ENCODE results near the gene GUCA2B. TPM values are rescaled to one million over a fixed set of nuclear protein-coding genes. Genes with fewer than 3 reads are reported as not detected.

Gene GUCA2B
- not detected in 2 replicates for total RNA-seq
- long read RNA-seq, result 0 reads

DNA sequence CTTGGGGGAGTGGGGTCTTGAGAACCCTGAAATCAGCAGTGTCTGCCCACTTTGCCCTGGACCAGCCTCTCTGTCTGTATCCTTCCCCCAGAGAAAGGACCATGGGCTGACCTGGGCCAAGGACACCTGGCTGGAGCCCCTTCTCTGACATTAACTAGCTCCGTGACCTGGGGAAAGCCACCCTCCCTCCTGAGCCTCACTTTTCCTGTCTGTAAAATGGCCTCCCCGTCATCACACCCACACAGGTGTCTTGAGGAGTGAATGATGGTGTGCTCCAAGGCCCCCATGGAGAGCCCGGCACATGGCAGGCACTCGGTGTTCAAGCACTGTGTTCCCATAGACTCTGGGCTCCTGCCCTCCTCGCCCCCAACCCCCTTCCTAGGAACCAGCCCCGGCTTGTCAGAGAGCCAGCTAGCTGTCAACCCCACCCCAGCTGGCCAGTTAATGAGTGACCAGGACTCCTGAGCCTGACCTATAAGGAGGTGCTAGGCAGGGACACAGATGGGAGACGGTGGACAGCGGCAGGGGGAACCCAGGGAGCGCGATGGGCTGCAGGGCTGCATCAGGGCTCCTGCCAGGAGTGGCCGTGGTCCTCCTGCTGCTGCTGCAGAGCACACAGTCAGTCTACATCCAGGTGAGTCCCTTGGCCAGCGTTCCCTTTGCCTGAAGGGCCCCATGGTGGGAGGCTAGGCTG, at the start of gene GUCA2B:
GUCA2B (plus strand) TSS at position 504 of the 694 bp plus-strand sequence; CDS start at position 545, 41 bp downstream.
- Mint-ChIP-seq H3K4me3 (ENCODE audit: unreplicated experiment) (no peak within 1 kb of the TSS), H3K36me3 (ENCODE audit: unreplicated experiment) (no peaks in the 10 kb centered on the region), H3K4me1 (ENCODE audit: unreplicated experiment) (no peaks in the 10 kb centered on the region), H3K27ac (ENCODE audit: unreplicated experiment) (no peak within 1 kb of the TSS), H3K9me3 (ENCODE audit: unreplicated experiment) (no peaks in the 10 kb centered on the region), H3K27me3 (ENCODE audit: unreplicated experiment) (peaks cover 20% of the 10 kb centered on the region)
- TF ChIP-seq, protein P1, sequence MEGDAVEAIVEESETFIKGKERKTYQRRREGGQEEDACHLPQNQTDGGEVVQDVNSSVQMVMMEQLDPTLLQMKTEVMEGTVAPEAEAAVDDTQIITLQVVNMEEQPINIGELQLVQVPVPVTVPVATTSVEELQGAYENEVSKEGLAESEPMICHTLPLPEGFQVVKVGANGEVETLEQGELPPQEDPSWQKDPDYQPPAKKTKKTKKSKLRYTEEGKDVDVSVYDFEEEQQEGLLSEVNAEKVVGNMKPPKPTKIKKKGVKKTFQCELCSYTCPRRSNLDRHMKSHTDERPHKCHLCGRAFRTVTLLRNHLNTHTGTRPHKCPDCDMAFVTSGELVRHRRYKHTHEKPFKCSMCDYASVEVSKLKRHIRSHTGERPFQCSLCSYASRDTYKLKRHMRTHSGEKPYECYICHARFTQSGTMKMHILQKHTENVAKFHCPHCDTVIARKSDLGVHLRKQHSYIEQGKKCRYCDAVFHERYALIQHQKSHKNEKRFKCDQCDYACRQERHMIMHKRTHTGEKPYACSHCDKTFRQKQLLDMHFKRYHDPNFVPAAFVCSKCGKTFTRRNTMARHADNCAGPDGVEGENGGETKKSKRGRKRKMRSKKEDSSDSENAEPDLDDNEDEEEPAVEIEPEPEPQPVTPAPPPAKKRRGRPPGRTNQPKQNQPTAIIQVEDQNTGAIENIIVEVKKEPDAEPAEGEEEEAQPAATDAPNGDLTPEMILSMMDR (IDR thresholded peaks at IDR 0.05), result no peak
- DNase-seq (ENCODE audit: extremely low spot score, unreplicated experiment), result no peak

DNA sequence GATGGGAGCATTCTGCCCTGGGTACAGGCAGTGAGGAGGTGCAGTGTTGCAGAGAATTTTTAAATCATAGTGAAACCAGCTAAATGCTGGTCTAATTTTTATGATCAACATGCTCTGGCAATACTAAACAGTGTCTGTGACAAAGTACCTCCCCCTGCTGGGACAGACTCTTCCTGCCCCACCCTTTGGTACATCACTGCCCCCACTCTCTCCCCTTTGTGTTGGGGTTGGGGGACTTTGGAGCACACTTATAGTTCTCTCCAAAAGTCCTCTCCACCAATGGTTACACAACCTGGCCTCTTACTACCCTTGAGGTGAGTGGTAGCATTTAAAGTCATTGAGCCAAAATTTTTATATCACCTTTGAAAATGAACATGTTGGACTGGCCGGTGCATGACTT, 48.2 kb upstream of the GUCA2B start:
- DNase-seq (ENCODE audit: extremely low spot score, unreplicated experiment), result no peak
- peaks cover 6% of the 10 kb centered on the region for H3K9me3 Mint-ChIP-seq (ENCODE audit: unreplicated experiment)
- no peaks in the 10 kb centered on the region for H3K36me3 Mint-ChIP-seq (ENCODE audit: unreplicated experiment)
- peaks cover 21% of the 10 kb centered on the region for H3K27me3 Mint-ChIP-seq (ENCODE audit: unreplicated experiment)
- no peak overlapping the region for H3K4me3 Mint-ChIP-seq (ENCODE audit: unreplicated experiment)
- H3K27ac Mint-ChIP-seq (ENCODE audit: unreplicated experiment), result no peak overlapping the region
- no peaks in the 10 kb centered on the region for H3K4me1 Mint-ChIP-seq (ENCODE audit: unreplicated experiment)
- TF ChIP-seq, protein P1 (IDR thresholded peaks at IDR 0.05), result no peak

DNA sequence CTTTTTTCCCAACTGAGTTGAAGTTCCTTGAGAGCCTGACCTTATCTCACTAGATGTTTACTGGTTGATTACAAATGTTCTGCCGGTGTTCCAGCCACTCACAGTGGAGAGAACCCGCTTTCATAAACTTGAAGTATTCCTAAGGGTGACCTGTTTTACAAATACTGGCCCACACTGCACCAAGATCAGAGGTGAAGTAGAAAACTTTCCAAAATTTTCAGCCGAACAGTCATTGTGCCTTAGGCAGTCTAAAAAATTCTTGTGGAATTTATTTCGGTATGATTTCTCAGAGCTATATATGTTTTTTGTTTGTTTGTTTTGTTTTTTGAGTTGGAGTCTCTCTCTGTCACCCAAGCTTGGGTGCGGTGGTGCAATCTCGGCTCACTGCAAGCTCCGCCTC, 44.9 kb upstream of the GUCA2B start:
- no peak overlapping the region for H3K4me3 Mint-ChIP-seq (ENCODE audit: unreplicated experiment)
- no peak overlapping the region for H3K27ac Mint-ChIP-seq (ENCODE audit: unreplicated experiment)
- H3K4me1 Mint-ChIP-seq (ENCODE audit: unreplicated experiment), result no peaks in the 10 kb centered on the region
- H3K36me3 Mint-ChIP-seq (ENCODE audit: unreplicated experiment), result no peaks in the 10 kb centered on the region
- DNase-seq (ENCODE audit: extremely low spot score, unreplicated experiment), result no peak
- peaks cover 12% of the 10 kb centered on the region for H3K27me3 Mint-ChIP-seq (ENCODE audit: unreplicated experiment)
- no peaks in the 10 kb centered on the region for H3K9me3 Mint-ChIP-seq (ENCODE audit: unreplicated experiment)
- TF ChIP-seq, protein P1 (IDR thresholded peaks at IDR 0.05), result no peak

DNA sequence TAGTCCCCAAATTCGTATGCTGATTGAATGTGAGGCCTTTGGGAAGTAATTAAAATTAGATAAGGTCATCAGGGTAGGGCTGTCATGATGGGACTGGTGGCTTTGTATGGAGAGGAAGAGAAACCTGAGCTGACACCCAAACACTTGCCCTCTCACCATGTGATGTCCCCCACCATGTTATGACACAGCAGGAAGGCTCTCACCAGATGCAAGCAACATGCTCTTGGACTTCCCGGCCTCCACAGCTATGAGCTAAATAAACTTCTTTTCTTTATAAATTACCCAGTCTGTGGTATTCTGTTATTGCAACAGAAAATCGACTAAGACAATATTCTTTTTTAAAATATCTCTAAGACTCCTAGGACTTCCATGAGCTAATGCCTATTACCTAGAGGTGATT, 43.6 kb upstream of the GUCA2B start:
- H3K9me3 Mint-ChIP-seq (ENCODE audit: unreplicated experiment), result no peaks in the 10 kb centered on the region
- TF ChIP-seq, protein P1 (IDR thresholded peaks at IDR 0.05), result no peak

DNA sequence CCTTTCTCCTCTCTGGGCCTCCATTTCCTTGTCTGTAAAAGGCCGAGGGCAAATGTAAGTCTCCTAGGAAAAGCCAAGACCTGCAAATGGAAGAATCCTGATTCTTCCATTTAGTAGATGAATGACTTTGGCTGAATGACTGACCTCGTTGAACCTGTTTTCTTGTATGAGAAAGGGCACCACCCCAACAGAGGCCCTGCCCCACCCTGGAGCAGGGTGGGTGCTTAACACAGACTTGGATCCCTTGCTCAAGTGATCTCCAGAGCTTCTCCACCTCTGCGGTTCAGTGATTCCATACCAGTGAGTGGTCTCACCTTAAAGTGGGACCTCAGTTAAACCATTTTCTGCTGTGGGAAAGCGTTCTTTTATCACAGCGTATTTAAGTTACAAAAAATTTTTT, 39.0 kb upstream of the GUCA2B start:
- no peak overlapping the region for H3K27ac Mint-ChIP-seq (ENCODE audit: unreplicated experiment)
- H3K27me3 Mint-ChIP-seq (ENCODE audit: unreplicated experiment), result peaks cover 37% of the 10 kb centered on the region
- DNase-seq (ENCODE audit: extremely low spot score, unreplicated experiment), result no peak
- H3K4me3 Mint-ChIP-seq (ENCODE audit: unreplicated experiment), result no peak overlapping the region
- TF ChIP-seq, protein P1 (IDR thresholded peaks at IDR 0.05), result no peak
- no peaks in the 10 kb centered on the region for H3K9me3 Mint-ChIP-seq (ENCODE audit: unreplicated experiment)
- no peaks in the 10 kb centered on the region for H3K36me3 Mint-ChIP-seq (ENCODE audit: unreplicated experiment)
- no peaks in the 10 kb centered on the region for H3K4me1 Mint-ChIP-seq (ENCODE audit: unreplicated experiment)

More for the DNA sequence above, 43.6 kb upstream of the GUCA2B start:
- Mint-ChIP-seq H3K36me3 (ENCODE audit: unreplicated experiment) (no peaks in the 10 kb centered on the region), H3K27me3 (ENCODE audit: unreplicated experiment) (peaks cover 12% of the 10 kb centered on the region), H3K4me1 (ENCODE audit: unreplicated experiment) (no peaks in the 10 kb centered on the region), H3K27ac (ENCODE audit: unreplicated experiment) (no peak overlapping the region), H3K4me3 (ENCODE audit: unreplicated experiment) (no peak overlapping the region)
- DNase-seq (ENCODE audit: extremely low spot score, unreplicated experiment), result no peak
